CD14-positive monocyte (primary cell): ENCODE measurements around the gene BCOR. TPM values are rescaled to one million over a fixed set of nuclear protein-coding genes. Genes with fewer than 3 reads are reported as not detected.

Experiments used
- DNase-seq, 3 donors: peaks; one replicate each; pipeline ENCODE4 v3.0.0-alpha.2; 2011 to 2022
- H2AFZ ChIP-seq: 2 replicates; pipeline ENCODE4 v1.6.0; 2012; ENCODE audit warnings: mild to moderate bottlenecking, low read depth, low read length, inconsistent platforms; ENCODE audit not compliant: insufficient read depth, poor library complexity, severe bottlenecking
- H3K27ac ChIP-seq, 2 donors: 1 replicate in 1 of 2; 2 replicates in 1 of 2; pipeline ENCODE4 v1.5.1; 2012 to 2013; ENCODE audit warnings: low read length in 2 of 2, control low read depth in 1 of 2, inconsistent platforms in 1 of 2, low read depth in 1 of 2, mild to moderate bottlenecking in 1 of 2
- H3K27me3 ChIP-seq, 2 donors: one replicate each; pipeline versions ENCODE4 v1.6.0 to v1.6.1; 2011 to 2013; ENCODE audit warnings: low read length in 2 of 2; ENCODE audit not compliant: control insufficient read depth in 2 of 2, insufficient read depth in 2 of 2
- H3K36me3 ChIP-seq, 2 donors: replicated peaks in 1 of 2; 1 replicate in 1 of 2; 2 replicates in 1 of 2; pipeline versions ENCODE4 v1.5.1 to v1.6.1; 2012 to 2013; ENCODE audit warnings: low read length in 2 of 2, control low read depth in 1 of 2, inconsistent platforms in 1 of 2, mild to moderate bottlenecking in 1 of 2; ENCODE audit not compliant: insufficient read depth in 2 of 2, control insufficient read depth in 1 of 2
- H3K4me1 ChIP-seq, 2 donors: 1 replicate in 1 of 2; 2 replicates in 1 of 2; pipeline versions ENCODE4 v1.5.1 to v1.6.1; 2012 to 2013; ENCODE audit warnings: low read length in 2 of 2, control low read depth in 1 of 2, inconsistent platforms in 1 of 2, mild to moderate bottlenecking in 1 of 2, moderate library complexity in 1 of 2; ENCODE audit not compliant: insufficient read depth in 2 of 2, control insufficient read depth in 1 of 2
- H3K4me2 ChIP-seq: replicated peaks from 2 replicates; pipeline ENCODE3; 2012; ENCODE audit warnings: low read length, moderate library complexity, mild to moderate bottlenecking; ENCODE audit not compliant: poor library complexity, severe bottlenecking; ENCODE audit errors: extremely low read depth
- H3K4me3 ChIP-seq, 3 experiments: fragments of 200-600 bp in 1 of 3; sonication (generic) in 1 of 3; replicated peaks in 1 of 3; 1 replicate in 2 of 3; 2 replicates in 1 of 3; pipeline ENCODE4 v1.5.1; 2011 to 2013; ENCODE audit warnings: low read length in 3 of 3, mild to moderate bottlenecking in 3 of 3, control low read depth in 2 of 3, low read depth in 2 of 3, inconsistent platforms in 1 of 3, moderate library complexity in 1 of 3
- H3K79me2 ChIP-seq: 2 replicates; pipeline ENCODE4 v1.6.0; 2012; ENCODE audit warnings: mild to moderate bottlenecking, control low read depth, inconsistent platforms, low read length, moderate library complexity; ENCODE audit not compliant: insufficient read depth
- H3K9ac ChIP-seq: 2 replicates; pipeline ENCODE4 v1.6.0; 2017; ENCODE audit warnings: low read length, mild to moderate bottlenecking; ENCODE audit not compliant: insufficient read depth, poor library complexity, severe bottlenecking
- H3K9me3 ChIP-seq, 2 donors: replicated peaks in 1 of 2; 1 replicate in 1 of 2; 2 replicates in 1 of 2; pipeline versions ENCODE4 v1.5.1 to v1.6.1; 2012 to 2013; ENCODE audit warnings: low read length in 2 of 2, control low read depth in 1 of 2; ENCODE audit not compliant: control insufficient read depth in 1 of 2, insufficient read depth in 1 of 2
- H4K20me1 ChIP-seq: 2 replicates; pipeline ENCODE4 v1.6.0; 2012; ENCODE audit warnings: mild to moderate bottlenecking, low read length, control low read depth, moderate library complexity; ENCODE audit not compliant: insufficient read depth
- H3K27ac Mint-ChIP-seq, 7 donors: one replicate each; pipeline ENCODE4 v1.8.0; 2020; ENCODE audit warnings: mild to moderate bottlenecking in 7 of 7, mixed read lengths in 7 of 7, moderate library complexity in 6 of 7, inconsistent platforms in 2 of 7
- H3K27me3 Mint-ChIP-seq, 3 donors: one replicate each; pipeline ENCODE4 v1.8.0; 2021 to 2022; ENCODE audit warnings: low read depth in 3 of 3, mild to moderate bottlenecking in 3 of 3, mixed read lengths in 3 of 3, moderate library complexity in 3 of 3, inconsistent platforms in 1 of 3
- H3K36me3 Mint-ChIP-seq, 2 donors: one replicate each; pipeline ENCODE4 v1.8.0; 2020; ENCODE audit warnings: mixed read lengths in 2 of 2, inconsistent platforms in 1 of 2, mild to moderate bottlenecking in 1 of 2
- H3K4me1 Mint-ChIP-seq: one replicate; pipeline ENCODE4 v1.8.0; 2020; ENCODE audit warnings: mild to moderate bottlenecking, mixed read lengths
- H3K4me3 Mint-ChIP-seq, 2 donors: one replicate each; pipeline ENCODE4 v1.8.0; 2020; ENCODE audit warnings: mild to moderate bottlenecking in 2 of 2, mixed read lengths in 2 of 2, moderate library complexity in 1 of 2
- H3K9me3 Mint-ChIP-seq, 7 donors: one replicate each; pipeline ENCODE4 v1.8.0; 2020 to 2022; ENCODE audit warnings: mixed read lengths in 7 of 7, mild to moderate bottlenecking in 6 of 7, moderate library complexity in 6 of 7, inconsistent platforms in 2 of 7
- CTCF ChIP-seq: fragments of 200-600 bp; IDR thresholded peaks from one replicate; pipeline ENCODE4 v1.8.0; 2022; ENCODE audit warnings: antibody characterized with exemption, mild to moderate bottlenecking
- WGBS: methylation state at CpG from one replicate; pipeline ENCODE4 v1.1.5; 2013; ENCODE audit warnings: missing lambda C conversion rate; ENCODE audit not compliant: insufficient coverage; 5-methylcytosine and 5-hydroxymethylcytosine counted together
- intact Hi-C, 2 donors: fragments of 100-400 bp; cut with micrococcal nuclease; formaldehyde crosslinking; loops; one replicate each; pipeline versions ENCODE4 v1.15.0 to v1.15.1; 2023
- polyA plus RNA-seq, 3 donors: library from polyadenylated mRNA; depleted of rRNA in 1 of 3; unstranded in 2 of 3; stranded (reverse) in 1 of 3; fragments of 300-500 nt in 2 of 3; fragments of >200 nt in 1 of 3; fragmentation: Illumina TruSeq in 2 of 3; gene quantifications; 1 replicate in 2 of 3; 2 replicates in 1 of 3; pipeline ENCODE4 v1.2.3, GENCODE V29; 2012 to 2021

Gene BCOR
- polyA plus RNA-seq, 3 donors, result 1.1 to 8.2 (median 2.6) TPM

- Histone ChIP-seq H3K4me1 (peaks cover 35 to 49% of the 10 kb centered on the region in 2 donors), H3K79me2 (peaks cover 11% of the 10 kb centered on the region), H3K4me2 (peak overlapping the region; percentile 82), H3K9me3 (no peaks in the 10 kb centered on the region), H3K36me3 (no peaks in the 10 kb centered on the region), H2AFZ (peak overlapping the region; percentile 35), H3K4me3 (peak overlapping the region in 2 of 3 experiments; percentile 16 to 67), H4K20me1 (peaks cover 4% of the 10 kb centered on the region), H3K27ac (no peak overlapping the region), H3K9ac (peak overlapping the region; percentile 21), H3K27me3 (peaks cover 0 to 12% of the 10 kb centered on the region in 2 donors)
- no peak for DNase-seq
- Mint-ChIP-seq H3K36me3 (peaks cover 3 to 5% of the 10 kb centered on the region in 2 donors), H3K27ac (peak overlapping the region in 1 of 7 donors; percentile 35), H3K4me3 (peak overlapping the region; percentile 50 to 57), H3K4me1 (peaks cover 16% of the 10 kb centered on the region), H3K27me3 (peaks cover 6 to 59% (median 15%) of the 10 kb centered on the region in 3 donors), H3K9me3 (peaks cover 0 to 25% (median 14%) of the 10 kb centered on the region in 7 donors)
- no peak for TF ChIP-seq CTCF
- intact Hi-C loops, result loop anchor here in 1 of 2 donors (5.0 kb wide), 1 partner anchor 64 kb away; no protein-coding TSS in a partner anchor
- 39% methylated on average over 39 of the region's 66 CpGs for WGBS
These were observed 10.6 kb upstream of the BCOR start for GRCh38 chrX:40108162-40108958.

GRCh38 chrX:40107291-40108161, 9.8 kb upstream of the BCOR start:
- no peak for TF ChIP-seq CTCF

More at GRCh38 chrX:40107291-40108161, 9.8 kb upstream of the BCOR start:
- Histone ChIP-seq H3K9me3 (peaks cover 0 to 5% of the 10 kb centered on the region in 2 donors), H3K4me1 (peaks cover 35 to 49% of the 10 kb centered on the region in 2 donors), H3K27me3 (peaks cover 0 to 12% of the 10 kb centered on the region in 2 donors), H4K20me1 (peaks cover 4% of the 10 kb centered on the region), H3K4me2 (peak overlapping the region; percentile 82), H3K79me2 (peaks cover 11% of the 10 kb centered on the region), H3K27ac (peak overlapping the region in 1 of 2 donors; percentile 51), H3K9ac (peak overlapping the region; percentile 74), H3K4me3 (peak overlapping the region in 2 of 3 experiments; percentile 2 to 71), H3K36me3 (no peaks in the 10 kb centered on the region), H2AFZ (peak overlapping the region; percentile 50)
- 8% methylated on average over 33 of the region's 76 CpGs for WGBS
- peaks cover 3 to 7% of the 10 kb centered on the region in 2 donors for H3K36me3 Mint-ChIP-seq
- peak; percentile 84 to 90 (median 89) for DNase-seq
- intact Hi-C loops, result loop anchor here in 1 of 2 donors (5.0 kb wide), 1 partner anchor 65 kb away; no protein-coding TSS in a partner anchor
- H3K4me1 Mint-ChIP-seq, result peaks cover 16% of the 10 kb centered on the region
- H3K4me3 Mint-ChIP-seq, result peak overlapping the region; percentile 62 to 73
- H3K9me3 Mint-ChIP-seq, result peaks cover 0 to 32% (median 13%) of the 10 kb centered on the region in 7 donors
- peaks cover 7 to 60% (median 15%) of the 10 kb centered on the region in 3 donors for H3K27me3 Mint-ChIP-seq
- peak overlapping the region in 4 of 7 donors; percentile 33 to 88 (median 67) for H3K27ac Mint-ChIP-seq
